ENCODE results near the gene IFT25.

IFT25 gene

GRCh38 chr1:53966794-53967193 is 21.3 kb upstream of the IFT25 start:
- H3K4me3 ChIP-seq (ENCODE audit: severe bottlenecking): no peak overlapping the region
- no peaks in the 10 kb centered on the region for H3K9me3 ChIP-seq (ENCODE audit: severe bottlenecking)
- no peaks in the 10 kb centered on the region for H3K27me3 ChIP-seq (ENCODE audit: insufficient read depth, poor library complexity, severe bottlenecking)
- DNase-seq (ENCODE audit: low spot score): no peak
- TF ChIP-seq, protein P1, sequence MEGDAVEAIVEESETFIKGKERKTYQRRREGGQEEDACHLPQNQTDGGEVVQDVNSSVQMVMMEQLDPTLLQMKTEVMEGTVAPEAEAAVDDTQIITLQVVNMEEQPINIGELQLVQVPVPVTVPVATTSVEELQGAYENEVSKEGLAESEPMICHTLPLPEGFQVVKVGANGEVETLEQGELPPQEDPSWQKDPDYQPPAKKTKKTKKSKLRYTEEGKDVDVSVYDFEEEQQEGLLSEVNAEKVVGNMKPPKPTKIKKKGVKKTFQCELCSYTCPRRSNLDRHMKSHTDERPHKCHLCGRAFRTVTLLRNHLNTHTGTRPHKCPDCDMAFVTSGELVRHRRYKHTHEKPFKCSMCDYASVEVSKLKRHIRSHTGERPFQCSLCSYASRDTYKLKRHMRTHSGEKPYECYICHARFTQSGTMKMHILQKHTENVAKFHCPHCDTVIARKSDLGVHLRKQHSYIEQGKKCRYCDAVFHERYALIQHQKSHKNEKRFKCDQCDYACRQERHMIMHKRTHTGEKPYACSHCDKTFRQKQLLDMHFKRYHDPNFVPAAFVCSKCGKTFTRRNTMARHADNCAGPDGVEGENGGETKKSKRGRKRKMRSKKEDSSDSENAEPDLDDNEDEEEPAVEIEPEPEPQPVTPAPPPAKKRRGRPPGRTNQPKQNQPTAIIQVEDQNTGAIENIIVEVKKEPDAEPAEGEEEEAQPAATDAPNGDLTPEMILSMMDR (IDR thresholded peaks at IDR 0.05; ENCODE audit: poor library complexity, severe bottlenecking): no peak
- ATAC-seq (ENCODE audit: low read depth): no peak
- no peak overlapping the region for H3K27ac ChIP-seq (ENCODE audit: poor library complexity, severe bottlenecking)
- peaks cover 76% of the 10 kb centered on the region for H3K36me3 ChIP-seq (ENCODE audit: low read depth)
- no peaks in the 10 kb centered on the region for H3K4me1 ChIP-seq (ENCODE audit: insufficient read depth, poor library complexity, severe bottlenecking)

- no peaks in the 10 kb centered on the region for H3K4me1 ChIP-seq (ENCODE audit: insufficient read depth, poor library complexity, severe bottlenecking)
- no peaks in the 10 kb centered on the region for H3K9me3 ChIP-seq (ENCODE audit: severe bottlenecking)
- ATAC-seq (ENCODE audit: low read depth) (no peak), DNase-seq (ENCODE audit: low spot score) (no peak)
- no peak overlapping the region for H3K4me3 ChIP-seq (ENCODE audit: severe bottlenecking)
- H3K27me3 ChIP-seq (ENCODE audit: insufficient read depth, poor library complexity, severe bottlenecking): no peaks in the 10 kb centered on the region
- H3K27ac ChIP-seq (ENCODE audit: poor library complexity, severe bottlenecking): no peak overlapping the region
- H3K36me3 ChIP-seq (ENCODE audit: low read depth): peaks cover 85% of the 10 kb centered on the region
- TF ChIP-seq, protein P1 (IDR thresholded peaks at IDR 0.05; ENCODE audit: poor library complexity, severe bottlenecking): no peak
Observed at GRCh38 chr1:53964109-53964508, 18.6 kb upstream of the IFT25 start.

- ATAC-seq (ENCODE audit: low read depth) (no peak), DNase-seq (ENCODE audit: low spot score) (no peak)
- Histone ChIP-seq H3K4me3 (ENCODE audit: severe bottlenecking) (no peak overlapping the region), H3K36me3 (ENCODE audit: low read depth) (peaks cover 88% of the 10 kb centered on the region), H3K9me3 (ENCODE audit: severe bottlenecking) (no peaks in the 10 kb centered on the region), H3K27me3 (ENCODE audit: insufficient read depth, poor library complexity, severe bottlenecking) (no peaks in the 10 kb centered on the region), H3K4me1 (ENCODE audit: insufficient read depth, poor library complexity, severe bottlenecking) (no peaks in the 10 kb centered on the region), H3K27ac (ENCODE audit: poor library complexity, severe bottlenecking) (no peak overlapping the region)
- TF ChIP-seq, protein P1 (IDR thresholded peaks at IDR 0.05; ENCODE audit: poor library complexity, severe bottlenecking): no peak
Observed at GRCh38 chr1:53963460-53963859, 18.0 kb upstream of the IFT25 start.

GRCh38 chr1:53962395-53962794 is 16.9 kb upstream of the IFT25 start:
- Histone ChIP-seq H3K36me3 (ENCODE audit: low read depth) (peaks cover 88% of the 10 kb centered on the region), H3K4me3 (ENCODE audit: severe bottlenecking) (no peak overlapping the region), H3K27me3 (ENCODE audit: insufficient read depth, poor library complexity, severe bottlenecking) (no peaks in the 10 kb centered on the region), H3K9me3 (ENCODE audit: severe bottlenecking) (no peaks in the 10 kb centered on the region), H3K4me1 (ENCODE audit: insufficient read depth, poor library complexity, severe bottlenecking) (peaks cover 8% of the 10 kb centered on the region), H3K27ac (ENCODE audit: poor library complexity, severe bottlenecking) (no peak overlapping the region)
- DNase-seq (ENCODE audit: low spot score): no peak
- TF ChIP-seq, protein P1 (IDR thresholded peaks at IDR 0.05; ENCODE audit: poor library complexity, severe bottlenecking): no peak
- ATAC-seq (ENCODE audit: low read depth): no peak

DNA sequence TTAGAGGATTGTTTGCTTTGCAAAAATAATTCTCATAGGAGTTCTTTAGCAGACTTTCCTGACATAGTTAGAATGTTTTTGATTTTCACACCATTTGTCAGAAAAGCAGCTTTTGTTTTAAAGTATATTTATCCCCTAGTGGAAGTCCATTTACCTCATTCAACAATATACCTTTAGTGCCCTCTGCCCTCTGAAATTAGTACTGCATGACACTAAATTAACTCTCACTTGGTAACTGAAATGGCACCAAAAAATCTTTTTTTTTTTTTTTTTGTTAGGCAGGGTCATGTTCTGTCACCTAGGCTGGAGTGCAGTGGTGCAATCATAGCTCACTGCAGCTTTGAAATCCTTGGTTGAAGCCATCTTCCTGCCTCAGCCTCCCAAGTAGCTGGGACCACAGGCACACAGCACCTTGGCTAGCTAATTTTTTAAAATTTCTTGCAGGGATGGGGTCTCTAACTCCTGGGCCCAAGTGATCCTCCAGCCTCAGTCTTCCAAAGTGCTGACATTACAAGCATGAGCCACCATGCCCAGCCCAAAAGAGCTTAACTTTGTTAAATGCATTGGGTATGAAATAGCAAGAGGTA is 14.3 kb upstream of the IFT25 start:
- ATAC-seq (ENCODE audit: low read depth): no peak
- DNase-seq (ENCODE audit: low spot score): no peak
- TF ChIP-seq, protein P1 (IDR thresholded peaks at IDR 0.05; ENCODE audit: poor library complexity, severe bottlenecking): peak; percentile 78
- Histone ChIP-seq H3K27ac (ENCODE audit: poor library complexity, severe bottlenecking) (no peak overlapping the region), H3K9me3 (ENCODE audit: severe bottlenecking) (no peaks in the 10 kb centered on the region), H3K27me3 (ENCODE audit: insufficient read depth, poor library complexity, severe bottlenecking) (no peaks in the 10 kb centered on the region), H3K4me3 (ENCODE audit: severe bottlenecking) (no peak overlapping the region), H3K4me1 (ENCODE audit: insufficient read depth, poor library complexity, severe bottlenecking) (peaks cover 24% of the 10 kb centered on the region), H3K36me3 (ENCODE audit: low read depth) (peaks cover 93% of the 10 kb centered on the region)

Data from RWPE2 (cell line).